Activated naive CD8-positive, alpha-beta T cell treated with anti-CD3 and anti-CD28 coated beads, Interleukin-2, amount 10 ng/mL, durations not matched to agents 7 days and 5 days (primary cell): ENCODE data around the gene GRAP. TPM values are rescaled to one million over a fixed set of nuclear protein-coding genes. Genes with fewer than 3 reads are reported as not detected.
"Not testable (repeated sequence)": the region's sequence is repeated elsewhere in the genome, so short reads cannot be mapped to it uniquely, and the experiment has no call there.

Experiments used
- ATAC-seq: fragments of 150-1000 bp; cut with Tn5 transposase; one replicate; pipeline ENCODE4 v1.10.0; 2021; ENCODE audit warnings: low read depth, moderate library complexity
- POLR2A ChIA-PET: fragments of 350-600 bp; sonication (Branson Sonifier 250); formaldehyde crosslinking; loops from one replicate; lab custom pipeline; 2021; ENCODE audit warnings: antibody characterized with exemption; lab: Charles Lee
- DNase-seq: peaks from one replicate; pipeline ENCODE4 v3.0.0; 2021
- H3K27ac Mint-ChIP-seq: one replicate; pipeline ENCODE4 v1.8.0; 2022; ENCODE audit warnings: mild to moderate bottlenecking, mixed read lengths
- H3K27me3 Mint-ChIP-seq: one replicate; pipeline ENCODE4 v1.8.0; 2022; ENCODE audit warnings: mild to moderate bottlenecking, moderate library complexity, mixed read lengths
- H3K36me3 Mint-ChIP-seq: one replicate; pipeline ENCODE4 v1.8.0; 2021; ENCODE audit warnings: mild to moderate bottlenecking, mixed read lengths
- H3K4me1 Mint-ChIP-seq: one replicate; pipeline ENCODE4 v1.8.0; 2021; ENCODE audit warnings: mixed read lengths
- H3K4me3 Mint-ChIP-seq: one replicate; pipeline ENCODE4 v1.8.0; 2022; ENCODE audit warnings: mild to moderate bottlenecking, moderate library complexity, mixed read lengths
- H3K9me3 Mint-ChIP-seq: one replicate; pipeline ENCODE4 v1.8.0; 2021; ENCODE audit warnings: mixed read lengths
- total RNA-seq, 2 experiments: library from RNA; stranded (reverse); gene quantifications; one replicate each; pipeline ENCODE4 v1.2.3, GENCODE V29; 2021

GRAP gene
- total RNA-seq, 2 experiments from 2014 or later = 27.7 to 30.3 TPM

DNA sequence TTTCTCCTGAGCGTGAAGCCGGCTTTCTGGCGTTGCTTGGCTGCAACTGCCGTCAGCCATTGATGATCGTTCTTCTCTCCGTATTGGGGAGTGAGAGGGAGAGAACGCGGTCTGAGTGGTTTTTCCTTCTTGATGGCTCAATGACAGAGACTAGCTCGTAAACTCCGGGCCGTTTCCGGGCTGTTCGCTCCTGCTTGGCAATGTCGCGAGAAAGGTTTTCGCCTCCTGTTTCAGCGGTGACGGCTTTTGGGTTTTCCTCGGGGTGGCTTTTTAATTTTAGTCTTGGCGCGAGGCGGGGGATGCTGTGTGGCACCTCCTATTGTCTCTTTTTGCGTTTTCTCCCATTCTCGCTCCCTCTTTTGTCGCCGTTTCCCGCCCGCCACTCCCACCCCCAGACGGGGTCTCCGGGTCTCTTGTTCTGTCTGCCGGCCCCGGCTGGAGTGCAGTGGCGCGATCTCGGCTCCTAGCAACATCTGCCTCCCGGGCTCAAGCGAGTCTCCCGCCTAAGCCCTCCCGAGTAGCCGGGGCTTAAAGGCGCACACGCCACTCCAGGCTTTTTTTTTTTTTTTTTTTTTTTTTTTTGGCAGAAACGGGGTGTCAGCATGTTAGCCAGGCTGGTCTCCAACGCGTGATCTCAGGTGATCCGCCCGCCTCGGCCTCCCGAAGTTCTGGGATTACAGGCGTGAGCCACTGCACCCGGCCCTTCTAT lies 15.4 kb upstream of the GRAP start:
- DNase-seq = peak; percentile 67
- H3K27me3 Mint-ChIP-seq, H3K36me3 Mint-ChIP-seq, POLR2A ChIA-PET, H3K4me1 Mint-ChIP-seq, H3K4me3 Mint-ChIP-seq, H3K9me3 Mint-ChIP-seq, H3K27ac Mint-ChIP-seq: not testable (repeated sequence)
- ATAC-seq = peak; percentile 31

DNA sequence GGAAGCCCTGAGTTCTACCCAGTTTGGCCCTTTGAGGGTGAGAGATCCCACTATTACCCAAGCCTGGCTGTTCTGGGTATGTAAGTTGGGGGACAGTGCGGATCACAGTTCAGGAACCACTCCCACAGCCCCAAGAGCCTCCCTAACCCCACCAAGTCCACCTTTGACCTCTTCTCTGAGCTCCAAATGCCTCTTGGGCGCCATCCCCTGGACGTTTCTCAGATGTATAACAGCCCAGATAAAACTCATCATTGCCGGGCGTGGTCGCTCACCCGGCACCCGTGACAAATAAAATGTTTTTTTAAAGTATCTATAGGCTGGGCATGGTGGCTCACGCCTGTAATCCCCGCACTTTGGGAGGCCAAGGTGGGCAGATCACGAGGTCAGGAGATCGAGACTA lies 8.7 kb upstream of the GRAP start:
- H3K4me1 Mint-ChIP-seq, H3K27ac Mint-ChIP-seq, H3K9me3 Mint-ChIP-seq: not testable (repeated sequence)

DNA sequence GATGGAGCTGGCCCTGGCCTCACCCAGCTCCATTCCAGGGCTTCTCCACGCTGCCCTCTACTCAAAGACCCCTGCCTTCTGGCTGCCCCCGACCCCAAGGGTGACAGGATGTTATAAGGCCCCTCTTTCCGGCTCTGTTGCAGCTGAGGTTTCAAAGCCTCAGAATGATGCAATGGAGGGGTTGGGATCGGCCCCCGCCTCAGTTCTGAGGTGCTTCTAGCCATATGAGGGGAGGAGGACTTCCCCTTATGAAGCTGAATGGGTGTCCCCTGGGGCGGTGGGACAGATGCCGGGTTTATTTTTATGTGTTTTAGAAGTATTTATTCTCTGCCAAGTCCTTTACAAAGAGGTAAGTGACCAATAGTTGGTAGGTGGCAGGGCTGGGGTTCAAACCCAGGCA lies 2.1 kb upstream of the GRAP start:
- H3K4me1 Mint-ChIP-seq, H3K27me3 Mint-ChIP-seq, DNase-seq, H3K27ac Mint-ChIP-seq, ATAC-seq, POLR2A ChIA-PET, H3K9me3 Mint-ChIP-seq, H3K4me3 Mint-ChIP-seq, H3K36me3 Mint-ChIP-seq: not testable (repeated sequence)

More for the DNA sequence above, 8.7 kb upstream of the GRAP start:
- H3K36me3 Mint-ChIP-seq, H3K4me3 Mint-ChIP-seq, DNase-seq, H3K27me3 Mint-ChIP-seq, POLR2A ChIA-PET: not testable (repeated sequence)
- ATAC-seq = peak; percentile 88

DNA sequence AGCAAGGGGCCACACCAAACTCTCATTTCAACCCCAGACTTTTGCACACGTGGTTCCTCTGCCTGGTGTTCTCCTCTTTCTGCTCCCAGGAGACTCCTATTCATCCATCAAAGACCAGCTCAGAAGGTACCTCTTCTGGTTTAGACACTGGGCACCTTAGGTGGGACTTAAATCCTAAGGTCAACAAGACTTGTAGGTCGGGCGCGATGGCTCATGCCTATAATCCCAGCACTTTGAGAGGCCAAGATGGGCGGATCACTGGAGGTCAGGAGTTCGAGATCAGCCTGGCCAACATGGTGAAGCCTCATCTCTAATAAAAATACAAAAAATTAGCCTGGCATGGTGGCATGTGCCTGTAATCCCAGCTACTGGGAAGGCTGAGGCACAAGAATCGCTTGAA lies 753 bp upstream of the GRAP start:
- H3K27me3 Mint-ChIP-seq, DNase-seq, H3K27ac Mint-ChIP-seq, ATAC-seq, H3K9me3 Mint-ChIP-seq, H3K4me1 Mint-ChIP-seq, H3K4me3 Mint-ChIP-seq, H3K36me3 Mint-ChIP-seq, POLR2A ChIA-PET: not testable (repeated sequence)

DNA sequence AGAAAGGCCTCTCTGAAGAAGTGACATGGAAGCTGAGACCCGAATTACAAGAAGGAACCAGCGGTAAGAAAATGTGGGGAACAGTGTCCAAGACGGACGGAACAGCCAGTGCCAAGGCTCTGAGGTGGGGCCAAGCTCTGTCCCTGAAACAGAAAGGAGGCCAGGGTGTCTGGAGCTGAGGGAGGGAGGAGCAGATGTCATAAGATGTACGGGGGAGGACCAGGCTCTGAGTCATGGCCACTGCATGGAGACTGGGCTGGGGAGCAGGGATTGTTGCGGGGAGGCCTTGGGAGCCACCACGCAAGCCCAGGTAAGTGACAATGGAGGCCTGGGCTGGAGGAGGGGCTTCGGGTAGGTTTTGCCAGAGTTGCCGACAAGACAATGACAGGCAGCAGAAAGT lies 2.1 kb downstream of the GRAP start:
- DNase-seq, H3K4me1 Mint-ChIP-seq, H3K27ac Mint-ChIP-seq, H3K9me3 Mint-ChIP-seq, H3K4me3 Mint-ChIP-seq, H3K27me3 Mint-ChIP-seq, H3K36me3 Mint-ChIP-seq, POLR2A ChIA-PET, ATAC-seq: not testable (repeated sequence)

DNA sequence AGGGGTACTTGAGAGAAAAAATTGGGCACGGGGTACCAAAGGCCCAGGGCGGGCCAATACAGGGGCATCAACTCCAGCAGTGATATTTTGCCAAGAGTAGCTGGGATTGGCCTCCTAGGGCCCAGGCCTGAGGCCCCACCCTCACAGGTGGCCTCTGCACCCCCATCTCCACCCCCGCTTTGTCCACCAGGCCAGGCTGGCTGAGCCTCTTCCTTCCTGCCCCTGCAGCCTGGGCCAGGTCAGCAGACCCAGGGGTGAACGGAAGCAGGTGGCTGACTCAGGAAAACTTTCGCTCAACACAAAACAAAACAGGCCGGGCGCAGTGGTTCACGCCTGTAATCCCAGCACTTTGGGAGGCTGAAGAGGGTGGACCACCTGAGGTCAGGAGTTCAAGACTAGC lies 3.7 kb downstream of the GRAP start:
- H3K4me1 Mint-ChIP-seq, POLR2A ChIA-PET, H3K9me3 Mint-ChIP-seq, H3K4me3 Mint-ChIP-seq, DNase-seq, ATAC-seq, H3K36me3 Mint-ChIP-seq, H3K27ac Mint-ChIP-seq, H3K27me3 Mint-ChIP-seq: not testable (repeated sequence)

DNA sequence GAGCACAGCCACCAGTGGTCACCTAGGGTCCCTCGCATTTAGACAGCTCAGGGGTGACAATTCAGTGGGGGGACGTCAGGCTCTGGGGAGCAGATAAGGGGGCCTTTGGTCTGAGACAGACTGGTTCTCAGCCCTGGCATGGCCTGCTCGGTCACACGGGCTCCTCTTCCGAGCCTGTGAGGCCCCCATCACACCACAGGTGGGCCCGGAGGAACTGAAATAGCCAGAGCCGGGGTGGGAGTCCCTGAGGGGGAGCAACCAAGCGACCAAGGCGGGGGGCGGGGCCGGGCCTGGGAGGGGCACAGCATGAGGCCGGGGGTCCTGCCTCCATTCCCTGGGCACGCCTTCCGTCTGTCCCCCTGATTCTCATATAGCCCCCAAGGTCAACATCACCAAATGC lies 4.4 kb downstream of the GRAP start:
- H3K27me3 Mint-ChIP-seq, H3K27ac Mint-ChIP-seq, DNase-seq, H3K36me3 Mint-ChIP-seq, H3K9me3 Mint-ChIP-seq, H3K4me1 Mint-ChIP-seq, H3K4me3 Mint-ChIP-seq, ATAC-seq, POLR2A ChIA-PET: not testable (repeated sequence)

DNA sequence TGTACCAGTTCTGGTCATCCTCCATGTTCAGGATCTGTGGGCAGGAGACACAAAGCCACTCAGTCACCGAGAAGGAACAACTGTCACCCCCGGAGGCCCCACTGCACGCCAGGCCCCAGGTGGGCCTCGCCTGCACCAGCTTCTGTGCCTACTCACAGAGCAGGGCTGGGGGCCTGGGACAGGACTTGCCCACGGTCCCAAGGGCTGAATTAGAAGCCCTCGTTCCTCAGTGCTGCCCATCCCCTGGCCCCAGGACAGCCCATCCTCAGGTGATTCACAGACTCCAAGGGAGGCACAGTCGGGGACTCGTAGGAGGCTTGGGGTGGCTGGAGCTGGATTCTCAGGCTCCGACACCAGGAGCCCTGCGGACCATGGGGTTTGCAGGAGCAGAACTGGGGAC lies 4.9 kb downstream of the GRAP start:
- DNase-seq, H3K36me3 Mint-ChIP-seq, H3K27ac Mint-ChIP-seq, H3K9me3 Mint-ChIP-seq, H3K4me1 Mint-ChIP-seq, H3K4me3 Mint-ChIP-seq, POLR2A ChIA-PET, ATAC-seq, H3K27me3 Mint-ChIP-seq: not testable (repeated sequence)

DNA sequence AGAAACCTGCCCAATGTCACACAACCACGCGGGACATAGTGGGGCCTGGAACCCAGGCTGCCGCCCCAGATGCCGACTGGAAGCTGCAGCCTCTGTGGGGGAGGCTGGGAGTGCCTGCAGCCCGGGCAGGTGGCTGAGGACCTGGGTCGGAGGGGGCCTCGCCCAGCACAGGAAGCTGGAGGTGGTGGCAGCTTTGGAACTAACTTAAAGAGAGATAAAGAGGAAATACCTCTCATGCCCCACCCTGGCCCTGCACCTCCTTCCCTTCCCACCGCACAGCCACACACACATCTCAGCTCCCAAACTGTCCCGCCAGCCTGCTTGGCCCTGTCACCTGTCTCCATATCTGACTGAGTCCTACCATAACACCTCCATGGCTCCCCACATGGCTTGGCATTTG lies 6.4 kb downstream of the GRAP start:
- H3K9me3 Mint-ChIP-seq, POLR2A ChIA-PET, H3K27me3 Mint-ChIP-seq, H3K4me1 Mint-ChIP-seq, H3K36me3 Mint-ChIP-seq, DNase-seq, H3K27ac Mint-ChIP-seq, H3K4me3 Mint-ChIP-seq: not testable (repeated sequence)
- peak; percentile 46 for ATAC-seq

DNA sequence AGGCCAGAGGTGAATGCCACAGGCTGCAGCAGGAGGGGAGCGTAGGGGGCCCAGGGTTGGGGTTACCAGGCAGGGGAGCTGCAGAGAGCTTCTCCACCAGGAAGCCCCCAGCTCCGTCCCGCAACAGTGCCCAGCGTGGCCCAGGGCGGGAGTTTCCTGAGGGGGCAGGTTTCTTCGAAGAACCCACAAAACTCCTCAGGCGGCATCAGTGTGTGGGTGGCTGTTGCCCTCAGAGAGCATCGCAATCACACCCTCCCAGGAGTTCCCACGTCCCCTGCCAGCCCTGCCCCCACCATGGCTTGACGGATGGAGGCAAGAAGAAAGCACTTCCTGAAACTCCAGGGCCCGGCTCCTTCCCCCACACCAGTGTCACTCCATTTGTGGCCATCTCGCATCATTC lies 8.0 kb downstream of the GRAP start:
- DNase-seq, H3K27ac Mint-ChIP-seq, ATAC-seq, H3K27me3 Mint-ChIP-seq, H3K36me3 Mint-ChIP-seq, POLR2A ChIA-PET, H3K4me1 Mint-ChIP-seq, H3K4me3 Mint-ChIP-seq, H3K9me3 Mint-ChIP-seq: not testable (repeated sequence)

DNA sequence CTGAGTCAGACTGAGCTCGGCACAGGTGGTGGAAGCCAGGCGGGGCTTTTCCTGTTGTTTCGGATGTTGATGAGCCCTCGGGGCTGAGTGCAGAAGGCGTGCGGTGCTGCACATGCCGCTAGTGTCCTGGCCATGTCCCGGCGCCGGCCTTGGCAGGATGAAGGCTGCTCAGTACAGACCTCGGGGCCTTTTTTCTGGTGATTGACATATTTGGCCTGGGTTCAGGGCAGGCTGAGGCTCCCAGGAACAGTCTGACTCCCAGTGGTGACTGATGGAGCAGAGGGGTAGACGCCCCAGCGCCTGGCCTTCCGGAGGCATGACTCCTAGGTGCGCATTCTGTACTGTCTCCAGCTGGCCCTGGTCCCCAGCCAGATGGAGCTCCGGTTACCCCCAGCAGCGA lies 8.8 kb downstream of the GRAP start:
- peak; percentile 34 for ATAC-seq
- H3K9me3 Mint-ChIP-seq, H3K4me1 Mint-ChIP-seq, H3K27ac Mint-ChIP-seq, H3K4me3 Mint-ChIP-seq, POLR2A ChIA-PET, H3K27me3 Mint-ChIP-seq, DNase-seq, H3K36me3 Mint-ChIP-seq: not testable (repeated sequence)

DNA sequence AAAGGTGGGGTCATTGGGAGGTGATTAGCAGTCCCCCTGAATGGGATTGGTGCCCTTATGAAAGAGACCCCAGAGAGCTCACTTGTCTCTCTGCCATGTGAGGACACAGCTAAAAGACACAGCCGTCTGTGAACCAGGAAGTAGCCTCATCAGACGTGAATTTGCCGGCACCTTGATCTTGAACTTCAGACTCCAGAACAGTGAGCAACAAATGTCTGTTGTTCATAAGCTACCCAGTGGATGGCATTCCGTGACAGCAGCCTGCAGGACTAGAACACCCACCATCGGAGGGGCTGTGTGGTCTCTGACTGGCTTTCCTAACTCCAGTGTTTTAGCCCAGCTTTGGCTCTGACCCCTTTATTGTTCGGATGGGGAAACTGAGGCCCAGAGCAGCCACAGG lies 9.2 kb downstream of the GRAP start:
- H3K9me3 Mint-ChIP-seq, H3K4me3 Mint-ChIP-seq, H3K27ac Mint-ChIP-seq, DNase-seq, H3K27me3 Mint-ChIP-seq, H3K36me3 Mint-ChIP-seq, H3K4me1 Mint-ChIP-seq, POLR2A ChIA-PET: not testable (repeated sequence)
- ATAC-seq = peak; percentile 15

DNA sequence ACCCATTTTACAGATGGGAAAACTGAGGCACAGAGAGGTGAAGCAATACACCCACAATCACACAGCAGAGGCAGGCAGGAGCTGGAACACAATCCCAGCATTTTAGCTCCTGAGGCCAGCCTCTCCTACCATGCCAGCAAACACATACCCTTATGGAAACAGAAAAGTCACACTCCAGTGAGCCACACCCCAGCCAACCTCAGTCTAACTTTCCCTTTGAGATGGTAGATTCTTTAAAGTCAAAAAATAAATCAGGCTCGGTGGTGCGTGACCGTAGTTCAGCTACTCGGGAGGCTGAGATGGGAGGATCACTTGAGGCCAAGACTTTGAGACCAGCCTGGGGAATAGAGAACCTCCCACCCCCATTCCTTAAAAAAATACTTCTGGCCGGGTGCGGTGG lies 10.6 kb downstream of the GRAP start:
- H3K4me1 Mint-ChIP-seq, ATAC-seq, H3K36me3 Mint-ChIP-seq, DNase-seq, POLR2A ChIA-PET, H3K9me3 Mint-ChIP-seq, H3K27me3 Mint-ChIP-seq, H3K27ac Mint-ChIP-seq, H3K4me3 Mint-ChIP-seq: not testable (repeated sequence)

DNA sequence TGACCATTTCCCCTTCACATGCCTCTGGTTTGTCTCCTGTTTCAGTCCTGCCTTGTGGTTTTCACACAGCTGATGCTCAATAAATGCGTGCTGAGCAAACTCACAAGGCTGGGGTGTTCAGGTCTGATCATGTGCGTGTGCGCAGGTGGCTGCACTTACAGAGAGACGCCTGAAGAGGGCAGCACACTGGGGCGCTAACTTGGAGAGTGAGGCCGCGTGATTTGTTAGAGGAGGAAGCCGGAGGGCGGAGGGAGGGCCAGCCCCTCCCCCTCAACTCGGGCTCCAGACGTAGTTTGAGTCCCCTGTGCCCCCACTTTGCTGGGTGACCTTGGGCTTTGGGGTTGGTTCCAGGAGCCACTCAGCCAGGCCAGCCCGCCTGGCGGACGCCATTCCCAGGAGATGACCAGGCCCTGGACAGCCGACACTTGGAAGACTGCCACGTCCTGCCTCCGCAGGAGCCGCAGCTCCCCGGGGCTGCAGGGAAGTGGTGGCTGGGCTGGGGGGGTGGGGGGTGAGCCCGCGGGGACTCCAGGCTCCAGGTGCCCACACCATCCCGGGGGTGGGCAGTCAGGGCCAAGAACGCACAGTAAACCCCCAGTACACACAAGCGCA lies 14.3 kb downstream of the GRAP start:
- H3K9me3 Mint-ChIP-seq, H3K4me1 Mint-ChIP-seq, H3K36me3 Mint-ChIP-seq, H3K4me3 Mint-ChIP-seq, POLR2A ChIA-PET, H3K27ac Mint-ChIP-seq, H3K27me3 Mint-ChIP-seq: not testable (repeated sequence)
- DNase-seq (peak; percentile 1), ATAC-seq (peak; percentile 81)
